Measurements from ENCODE around the gene GRIK4.

GRIK4 gene

DNA sequence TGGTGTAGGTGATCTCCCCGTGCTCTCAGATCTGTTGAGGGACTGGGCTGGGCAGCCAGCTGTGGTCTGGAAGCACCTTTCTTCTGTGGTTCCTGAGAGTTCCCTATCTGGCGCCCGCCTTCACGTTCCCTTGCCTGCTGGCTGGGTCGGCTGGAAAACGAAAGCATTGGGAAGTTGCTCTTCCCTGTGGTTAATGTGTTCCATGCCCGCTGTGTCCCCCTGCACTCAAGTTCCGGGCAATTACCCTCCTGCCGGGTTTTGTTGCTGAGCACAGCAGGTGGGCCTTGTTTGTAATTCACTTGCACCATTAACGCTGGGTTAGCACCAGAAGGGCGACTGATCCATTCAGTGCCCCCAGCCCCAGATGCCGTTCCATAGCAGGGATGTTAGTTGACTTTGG is 134.1 kb downstream of the GRIK4 start:
- peak; percentile 4 for DNase-seq

DNA sequence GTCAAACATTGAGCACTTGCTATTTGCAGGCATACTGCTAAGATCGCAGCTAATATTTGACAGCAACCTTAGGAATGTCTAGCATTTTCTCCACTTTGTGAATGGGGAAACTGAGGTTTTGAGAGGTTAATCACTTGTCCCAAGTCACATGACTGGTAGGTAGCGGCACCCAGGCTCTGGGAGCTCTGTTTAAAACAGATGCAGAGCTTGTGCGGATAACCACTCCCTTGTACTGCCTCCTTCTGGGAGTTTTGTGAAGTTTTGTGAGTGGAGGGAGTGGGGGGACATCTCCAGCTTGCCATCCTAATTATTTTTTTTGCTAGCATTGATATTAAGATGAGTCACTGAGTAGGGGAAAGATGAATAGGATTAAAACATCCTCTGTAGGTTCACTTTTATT is 134.7 kb downstream of the GRIK4 start:
- DNase-seq, result no peak

DNA sequence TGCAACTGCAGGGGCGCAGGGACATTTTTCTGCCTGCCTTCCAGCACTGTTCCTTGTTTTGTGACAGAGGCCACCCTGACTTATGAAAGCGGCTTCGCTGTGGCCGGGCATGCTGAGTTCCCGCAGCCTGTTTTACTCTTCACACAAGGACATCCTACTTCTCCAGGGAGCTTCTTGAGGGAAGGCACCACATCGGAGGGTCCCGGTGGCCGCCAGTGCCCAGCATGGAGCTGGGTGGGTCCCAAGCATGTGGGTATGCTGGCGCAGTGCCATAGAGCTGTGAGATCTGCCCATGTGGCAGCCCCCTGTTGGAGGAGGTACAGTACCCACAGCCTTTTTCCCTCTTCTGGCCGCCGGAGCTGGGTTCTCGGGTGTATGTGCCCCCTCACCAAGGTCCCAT is 136.1 kb downstream of the GRIK4 start:
- no peak for DNase-seq

DNA sequence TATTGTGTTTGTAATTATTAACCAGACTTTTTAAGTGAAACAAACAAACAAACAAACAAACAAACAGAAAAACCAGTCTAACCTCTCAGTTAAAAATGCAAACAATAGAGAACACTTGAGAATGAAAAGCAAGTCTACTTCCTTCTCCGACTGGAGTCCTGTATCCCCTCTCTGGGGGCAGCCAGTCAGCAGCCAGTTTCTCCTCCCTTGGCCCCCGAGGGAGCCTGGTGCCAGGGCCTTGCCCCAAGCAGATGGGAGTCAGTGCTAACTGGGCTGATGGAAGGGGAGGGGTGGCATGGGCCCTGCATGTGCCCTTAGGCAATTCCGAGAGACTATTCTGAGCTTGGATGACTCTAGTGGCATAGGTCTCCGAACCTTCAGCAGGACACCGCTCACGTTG is 137.2 kb downstream of the GRIK4 start:
- DNase-seq, result peak; percentile 11

DNA sequence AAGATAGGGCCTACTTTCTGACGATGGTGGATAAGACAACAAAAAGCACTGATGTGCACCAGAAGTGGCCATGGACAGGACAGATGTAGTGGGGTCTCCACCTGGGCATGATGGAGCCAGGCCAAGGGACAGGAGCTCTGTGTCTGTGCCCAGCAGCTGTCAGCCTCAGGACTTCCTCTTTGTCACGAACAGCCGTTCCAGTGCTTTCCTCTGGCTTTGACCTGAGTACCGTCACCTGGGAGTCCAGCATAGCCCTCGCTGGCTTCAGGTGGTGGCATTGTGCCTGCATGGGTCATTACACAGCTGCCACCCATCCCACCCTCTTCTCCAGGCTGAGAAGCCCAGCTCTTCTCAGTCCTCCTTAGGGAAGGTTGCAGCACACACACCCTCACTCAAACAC is 137.8 kb downstream of the GRIK4 start:
- DNase-seq, result no peak

DNA sequence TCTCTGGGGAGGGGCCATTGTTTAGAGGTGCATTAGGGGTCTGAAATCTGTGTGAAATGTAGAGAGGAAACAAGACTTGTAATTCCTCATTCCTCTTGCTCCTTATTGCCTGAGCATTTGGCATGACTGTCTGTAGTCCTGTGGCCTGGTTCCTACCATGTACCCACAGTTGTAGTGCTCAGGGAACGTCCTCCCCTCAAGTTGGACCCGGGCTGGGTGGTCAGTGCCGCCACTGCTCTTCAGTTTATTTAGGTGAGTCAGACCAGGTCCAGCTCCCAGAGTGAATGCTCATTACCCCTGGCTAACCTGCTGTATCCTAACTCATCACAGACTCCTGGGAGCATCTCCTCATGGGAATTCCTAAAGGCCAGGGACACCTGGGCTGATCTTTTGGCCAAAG is 139.8 kb downstream of the GRIK4 start:
- no peak for DNase-seq

- no peak for DNase-seq
Observed at GRCh38 chr11:120651836-120652235, 140.3 kb downstream of the GRIK4 start.

GRCh38 chr11:120652705-120653335 is 141.3 kb downstream of the GRIK4 start:
- DNase-seq, result no peak

GRCh38 chr11:120655589-120655988 is 144.0 kb downstream of the GRIK4 start:
- no peak for DNase-seq

DNA sequence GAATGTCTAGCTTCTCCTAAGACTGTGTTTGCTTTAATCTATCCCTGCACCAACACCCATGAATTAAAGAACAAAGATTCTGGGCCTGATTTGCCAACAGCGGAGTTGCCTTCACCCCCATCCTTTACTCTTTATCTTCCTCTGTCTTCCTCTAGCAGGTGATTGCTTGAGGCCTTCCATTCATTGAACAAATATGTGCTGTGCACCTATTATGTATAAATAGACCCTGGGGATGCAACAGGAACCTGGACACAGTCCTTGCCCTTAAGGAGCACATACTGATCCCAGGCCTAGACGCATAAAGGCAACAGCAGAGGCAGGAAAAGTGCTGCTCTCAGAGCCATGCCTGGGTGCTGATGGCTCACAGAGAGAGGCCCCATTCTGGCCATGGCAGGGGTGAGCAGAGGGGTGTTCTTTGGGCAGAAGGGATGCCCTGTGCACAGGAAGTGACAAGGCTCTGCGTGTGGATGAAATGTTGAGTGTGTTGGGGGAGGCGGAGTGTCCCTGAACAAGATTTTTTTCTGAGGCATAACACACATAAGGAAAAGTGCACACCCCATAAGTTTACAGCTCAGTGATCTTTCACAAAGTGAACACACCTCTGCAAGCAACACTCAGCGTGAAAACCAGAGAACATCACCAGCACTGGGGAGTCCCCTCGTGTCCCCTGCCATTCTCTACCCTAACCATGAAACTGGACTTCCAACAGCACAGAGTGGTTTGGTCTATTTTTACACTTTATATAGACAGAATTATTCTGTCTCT is 145.9 kb downstream of the GRIK4 start:
- no peak for DNase-seq

- DNase-seq, result no peak
Observed at GRCh38 chr11:120658071-120658423, 146.5 kb downstream of the GRIK4 start.

- no peak for DNase-seq
Observed at GRCh38 chr11:120659076-120659475, 147.5 kb downstream of the GRIK4 start.

DNA sequence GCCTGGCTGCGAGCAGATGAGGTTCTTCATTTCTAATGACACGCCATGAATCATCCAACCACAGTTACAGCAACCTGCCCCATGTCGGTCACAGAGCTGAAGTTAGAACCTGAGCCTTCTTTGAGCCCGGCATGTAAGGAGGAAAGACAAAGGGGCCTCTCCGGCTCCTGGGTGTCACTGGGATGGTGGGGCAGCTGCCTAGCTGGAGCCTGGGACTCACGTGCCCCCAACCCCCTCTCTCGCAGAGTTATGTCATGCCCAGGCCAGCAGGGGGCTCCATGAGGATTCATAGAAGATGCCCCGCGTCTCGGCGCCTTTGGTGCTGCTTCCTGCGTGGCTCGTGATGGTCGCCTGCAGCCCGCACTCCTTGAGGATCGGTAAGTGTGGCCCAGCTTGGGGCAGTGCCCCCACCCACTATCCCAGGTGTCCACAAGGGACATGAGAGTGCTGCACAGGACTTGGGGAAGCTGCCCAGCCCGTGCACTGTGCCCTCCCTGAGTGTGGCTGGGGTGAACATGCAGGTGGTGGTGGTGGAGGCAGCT is 148.5 kb downstream of the GRIK4 start:
- no peak for DNase-seq

GRCh38 chr11:120662071-120662676 is 150.6 kb downstream of the GRIK4 start:
- DNase-seq, result no peak

- no peak for DNase-seq
Observed at GRCh38 chr11:120663142-120663541, 151.6 kb downstream of the GRIK4 start.

DNA sequence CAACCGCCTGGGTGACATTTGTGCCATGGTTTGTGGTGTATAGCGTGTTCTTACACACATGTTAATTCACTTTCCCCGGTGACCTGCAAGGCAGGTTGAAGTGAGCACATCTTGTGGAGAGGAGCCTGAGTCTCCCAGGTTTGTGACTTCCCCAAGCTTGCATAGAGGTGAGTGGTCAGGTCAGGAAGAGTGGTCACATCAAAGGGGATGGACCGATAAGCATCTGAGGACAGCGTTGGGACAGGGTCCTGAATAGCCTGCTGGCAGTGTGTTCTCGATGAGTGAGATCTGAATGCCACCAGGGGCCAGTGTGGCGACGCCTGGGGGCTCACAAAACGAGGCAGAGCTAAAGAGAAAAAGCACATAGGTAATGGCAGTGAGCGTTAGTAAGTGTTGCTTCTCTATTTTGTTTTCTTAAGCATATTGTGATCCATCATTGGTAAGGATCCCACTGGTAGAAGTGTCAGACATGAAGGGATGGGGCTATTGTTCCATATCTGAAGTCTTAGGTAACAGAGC is 154.6 kb downstream of the GRIK4 start:
- no peak for DNase-seq

GRCh38 chr11:120667281-120667680 is 155.7 kb downstream of the GRIK4 start:
- no peak for DNase-seq

- no peak for DNase-seq
Observed at GRCh38 chr11:120667934-120668333, 156.4 kb downstream of the GRIK4 start.

DNA sequence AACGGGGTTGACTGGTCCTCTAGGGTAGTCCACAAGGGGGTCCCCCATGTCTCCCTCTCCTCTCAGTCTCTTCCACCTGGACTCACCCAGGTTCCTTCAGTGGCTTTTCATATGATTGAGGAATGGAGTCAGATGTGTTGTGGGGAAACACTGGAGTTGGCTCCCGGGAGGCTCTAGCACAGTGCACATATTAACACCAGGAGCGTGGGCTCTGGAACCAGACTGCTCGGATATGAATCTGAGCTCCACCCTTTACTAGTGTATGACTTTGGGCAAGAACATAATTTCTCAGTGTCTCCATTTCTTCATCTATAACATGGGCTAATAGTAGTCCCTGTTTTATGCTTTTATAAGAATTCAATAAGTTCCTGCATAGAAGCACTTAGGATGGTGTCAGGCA is 157.0 kb downstream of the GRIK4 start:
- no peak for DNase-seq

DNA sequence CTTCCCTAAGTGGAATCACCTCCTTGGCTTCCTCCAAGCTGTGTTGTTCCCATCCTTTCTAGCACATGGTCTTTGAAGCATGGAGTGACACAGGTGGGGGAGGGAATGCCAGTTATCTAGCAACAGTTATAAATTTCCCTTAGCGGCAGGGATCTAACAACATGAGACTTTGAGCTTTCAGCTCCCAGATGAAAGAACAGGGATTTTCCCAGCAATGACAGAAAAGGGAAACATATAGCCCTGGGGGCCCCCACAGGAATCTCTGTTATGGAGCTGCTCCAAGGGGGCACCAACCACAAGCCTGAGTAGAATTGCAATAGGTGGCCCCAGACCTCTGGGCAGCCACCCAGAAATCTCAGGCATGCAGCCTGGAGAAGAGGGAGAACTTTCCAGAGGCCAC is 163.0 kb downstream of the GRIK4 start:
- DNase-seq, result no peak

DNA sequence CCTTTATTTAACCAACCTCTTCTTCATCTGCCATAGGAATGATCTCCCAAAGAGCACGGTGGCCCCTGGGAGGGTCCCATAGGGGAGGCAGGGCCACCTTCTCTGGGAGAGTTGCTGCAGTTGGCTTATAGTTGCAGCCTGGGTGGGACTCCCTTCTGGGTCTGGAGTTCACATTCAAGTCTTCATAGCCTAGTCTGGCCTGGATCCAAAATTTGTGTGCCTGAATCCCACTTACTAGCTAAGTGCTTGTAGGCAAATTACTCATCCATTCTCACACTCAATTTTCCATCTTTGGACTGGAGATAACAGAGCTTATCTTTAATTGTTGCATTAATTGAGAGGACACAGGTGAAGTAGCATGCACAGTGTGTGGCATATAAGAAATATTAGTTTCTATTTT is 163.6 kb downstream of the GRIK4 start:
- no peak for DNase-seq

- DNase-seq, result no peak
Observed at GRCh38 chr11:120676991-120677390, 165.4 kb downstream of the GRIK4 start.

DNA sequence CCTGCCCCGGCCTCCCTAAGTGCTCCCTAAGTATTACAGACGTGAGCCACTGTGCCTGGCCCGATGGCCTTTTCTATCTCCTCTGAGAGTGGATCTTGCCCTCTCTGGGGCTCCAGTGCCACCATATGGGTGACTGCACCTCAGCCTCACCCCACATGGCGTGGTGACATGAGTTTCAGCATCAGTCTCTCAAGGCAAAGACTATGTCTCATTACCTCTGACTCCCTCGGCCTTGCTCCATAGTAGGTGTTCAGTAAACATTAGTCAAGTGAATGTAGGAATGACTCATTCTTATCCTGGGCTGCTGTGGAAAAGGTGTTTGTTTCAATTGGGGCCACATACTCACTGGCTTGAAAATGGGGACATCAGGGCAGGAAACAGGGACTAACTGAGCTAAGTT is 168.8 kb downstream of the GRIK4 start:
- no peak for DNase-seq

All from NCI-H1694 treated with DMSO at 0.1 percent for 48 hours (cell line).